ENCODE data around the gene MFAP3L. TPM values are rescaled to one million over a fixed set of nuclear protein-coding genes. Genes with fewer than 3 reads are reported as not detected.

MFAP3L gene
- total and polyA plus RNA-seq, 2 donors (not counting 3 experiments of a cell fraction or from before 2014, with no cell fraction given), result 0.22 to 0.23 TPM

- CTCF ChIA-PET, result no interaction called here
- DNase-seq (ENCODE audit: low read depth, low spot score) (no peak), FAIRE-seq (no peak)
- dilution Hi-C loops (cut with MboI; ENCODE audit: extremely low pct_ligation_motif_present, low sequenced_read_pairs) (no loop called here), intact Hi-C loops (cut with micrococcal nuclease) (no loop called here)
- Histone ChIP-seq H3K79me2 (ENCODE audit: control insufficient read depth, insufficient read depth, low read length) (no peaks in the 10 kb centered on the region), H3K4me1 (ENCODE audit: control insufficient read depth, extremely low read depth, insufficient read depth, low read length) (no peaks in the 10 kb centered on the region), H3K9ac (replicated peaks; ENCODE audit: extremely low read depth, insufficient read depth, low read length) (no peak overlapping the region), H3K4me3 (replicated peaks in 1 of 3; ENCODE audit: insufficient read depth in 1 of 3, low read depth in 1 of 3, low read length in 3 of 3) (no peak overlapping the region), H3K9me1 (replicated peaks; ENCODE audit: control insufficient read depth, extremely low read depth, insufficient read depth, low read length) (no peaks in the 10 kb centered on the region), H3K9me3 (replicated peaks; ENCODE audit: control insufficient read depth, insufficient read depth, low read length) (no peaks in the 10 kb centered on the region), H2AFZ (ENCODE audit: low read depth, low read length) (no peak overlapping the region), H3K27ac (ENCODE audit: insufficient read depth, low read depth, low read length) (no peak overlapping the region), H4K20me1 (replicated peaks; ENCODE audit: control insufficient read depth, extremely low read depth, insufficient read depth, low read length) (no peaks in the 10 kb centered on the region), H3K4me2 (ENCODE audit: insufficient read depth, low read length) (no peak overlapping the region), H3K36me3 (ENCODE audit: control insufficient read depth in 2 of 2, extremely low read depth in 1 of 2, insufficient read depth in 2 of 2, low read length in 2 of 2) (no peaks in the 10 kb centered on the region), H3K27me3 (ENCODE audit: control insufficient read depth in 2 of 2, insufficient read depth in 2 of 2, low read length in 2 of 2) (no peaks in the 10 kb centered on the region)
- no TSS peak for BruUV-seq (replicated peaks)
- TF ChIP-seq MYC (IDR thresholded peaks at IDR 0.05; ENCODE audit: low read depth, low read length), result no peak
- POLR2A ChIA-PET, result no interaction called here
Measured at GRCh38 chr4:170012629-170012958, 13.6 kb downstream of the MFAP3L start.

GRCh38 chr4:170011921-170012628, 14.1 kb downstream of the MFAP3L start:
- no peak overlapping the region for H2AFZ ChIP-seq (ENCODE audit: low read depth, low read length)
- FAIRE-seq (no peak), DNase-seq (ENCODE audit: low read depth, low spot score) (no peak)
- no peaks in the 10 kb centered on the region for H3K4me1 ChIP-seq (ENCODE audit: control insufficient read depth, extremely low read depth, insufficient read depth, low read length)
- H3K9me1 ChIP-seq (replicated peaks; ENCODE audit: control insufficient read depth, extremely low read depth, insufficient read depth, low read length), result no peaks in the 10 kb centered on the region
- no peak overlapping the region for H3K4me3 ChIP-seq (replicated peaks in 1 of 3; ENCODE audit: insufficient read depth in 1 of 3, low read depth in 1 of 3, low read length in 3 of 3)
- H3K36me3 ChIP-seq (ENCODE audit: control insufficient read depth in 2 of 2, extremely low read depth in 1 of 2, insufficient read depth in 2 of 2, low read length in 2 of 2), result no peaks in the 10 kb centered on the region
- no peaks in the 10 kb centered on the region for H3K79me2 ChIP-seq (ENCODE audit: control insufficient read depth, insufficient read depth, low read length)
- POLR2A ChIA-PET, result no interaction called here
- no peaks in the 10 kb centered on the region for H3K27me3 ChIP-seq (ENCODE audit: control insufficient read depth in 2 of 2, insufficient read depth in 2 of 2, low read length in 2 of 2)
- H3K9ac ChIP-seq (replicated peaks; ENCODE audit: extremely low read depth, insufficient read depth, low read length), result no peak overlapping the region
- H3K27ac ChIP-seq (ENCODE audit: insufficient read depth, low read depth, low read length), result no peak overlapping the region
- no peaks in the 10 kb centered on the region for H3K9me3 ChIP-seq (replicated peaks; ENCODE audit: control insufficient read depth, insufficient read depth, low read length)
- TF ChIP-seq POLR2AphosphoS5 (IDR thresholded peaks at IDR 0.05; ENCODE audit: insufficient read depth, low read depth, low read length) (no peak), CTCF (IDR thresholded peaks at IDR 0.05; ENCODE audit: extremely low read depth in 1 of 2, insufficient read depth in 1 of 2, low read depth in 1 of 2, low read length in 2 of 2) (no peak), GATA2 (IDR thresholded peaks at IDR 0.05; ENCODE audit: insufficient read depth, insufficient read length, low read depth, low read length) (no peak), MYC (IDR thresholded peaks at IDR 0.05; ENCODE audit: low read depth, low read length) (no peak), JUN (IDR thresholded peaks at IDR 0.05; ENCODE audit: borderline replicate concordance, insufficient read depth, insufficient read length, low read depth) (no peak), EZH2 (IDR thresholded peaks at IDR 0.05; ENCODE audit: borderline replicate concordance, low read depth, low read length, severe bottlenecking) (no peak), MAX (IDR thresholded peaks at IDR 0.05; ENCODE audit: insufficient read depth, insufficient read length) (no peak), POLR2A (IDR thresholded peaks at IDR 0.05; ENCODE audit: low read depth, low read length) (no peak), FOS (IDR thresholded peaks at IDR 0.05; ENCODE audit: borderline replicate concordance, insufficient read depth, low read length) (no peak)
- dilution Hi-C loops (cut with MboI; ENCODE audit: extremely low pct_ligation_motif_present, low sequenced_read_pairs) (no loop called here), intact Hi-C loops (cut with micrococcal nuclease) (no loop called here)
- H3K4me2 ChIP-seq (ENCODE audit: insufficient read depth, low read length), result no peak overlapping the region
- no TSS peak for BruUV-seq (replicated peaks)
- CTCF ChIA-PET, result no interaction called here
- no peaks in the 10 kb centered on the region for H4K20me1 ChIP-seq (replicated peaks; ENCODE audit: control insufficient read depth, extremely low read depth, insufficient read depth, low read length)

All from endothelial cell of umbilical vein (primary cell).